Left ventricle myocardium inferior (tissue), 1 donor: Measurements from ENCODE around the gene GNG12. TPM values are rescaled to one million over a fixed set of nuclear protein-coding genes. Genes with fewer than 3 reads are reported as not detected.

Experiments
- DNase-seq: peaks from one replicate; pipeline ENCODE4 v3.0.0-alpha.2; 2020
- H3K27ac ChIP-seq: fragments of 200-600 bp; replicated peaks from 2 replicates; pipeline ENCODE4 v1.8.0; 2021
- H3K27me3 ChIP-seq: fragments of 200-600 bp; 2 replicates; pipeline ENCODE4 v1.8.0; 2021; ENCODE audit warnings: low read depth
- H3K36me3 ChIP-seq: fragments of 200-600 bp; 2 replicates; pipeline ENCODE4 v1.8.0; 2021
- H3K4me1 ChIP-seq: fragments of 200-600 bp; 2 replicates; pipeline ENCODE4 v1.8.0; 2021
- H3K4me3 ChIP-seq: fragments of 200-600 bp; 2 replicates; pipeline ENCODE4 v1.8.0; 2021; ENCODE audit warnings: mild to moderate bottlenecking, moderate library complexity
- H3K9me3 ChIP-seq: fragments of 200-600 bp; replicated peaks from 2 replicates; pipeline ENCODE4 v1.8.0; 2021
- intact Hi-C: fragments of 100-400 bp; cut with micrococcal nuclease; formaldehyde crosslinking; loops from one replicate; pipeline ENCODE4 v1.11.0; 2022
- total RNA-seq: library from RNA; stranded (reverse); fragmentation: NEBNext Ultra II Directional; extraction: Animal tissue kit (Norgen Biotek cat#: 25700); gene quantifications from one replicate; pipeline ENCODE4 v1.2.1, GENCODE V29; 2021
- TF ChIP-seq, protein P1 (sequence below): fragments of 200-600 bp; IDR thresholded peaks from 2 replicates; pipeline ENCODE4 v1.8.0; 2021; ENCODE audit warnings: antibody characterized with exemption, mild to moderate bottlenecking, borderline replicate concordance
- donor health status: DM: no; HTN: yes; CAD: no; lungs with severe emphysema.

Gene GNG12
- total RNA-seq, 1 donor from 2014 or later: 35.1 TPM

DNA sequence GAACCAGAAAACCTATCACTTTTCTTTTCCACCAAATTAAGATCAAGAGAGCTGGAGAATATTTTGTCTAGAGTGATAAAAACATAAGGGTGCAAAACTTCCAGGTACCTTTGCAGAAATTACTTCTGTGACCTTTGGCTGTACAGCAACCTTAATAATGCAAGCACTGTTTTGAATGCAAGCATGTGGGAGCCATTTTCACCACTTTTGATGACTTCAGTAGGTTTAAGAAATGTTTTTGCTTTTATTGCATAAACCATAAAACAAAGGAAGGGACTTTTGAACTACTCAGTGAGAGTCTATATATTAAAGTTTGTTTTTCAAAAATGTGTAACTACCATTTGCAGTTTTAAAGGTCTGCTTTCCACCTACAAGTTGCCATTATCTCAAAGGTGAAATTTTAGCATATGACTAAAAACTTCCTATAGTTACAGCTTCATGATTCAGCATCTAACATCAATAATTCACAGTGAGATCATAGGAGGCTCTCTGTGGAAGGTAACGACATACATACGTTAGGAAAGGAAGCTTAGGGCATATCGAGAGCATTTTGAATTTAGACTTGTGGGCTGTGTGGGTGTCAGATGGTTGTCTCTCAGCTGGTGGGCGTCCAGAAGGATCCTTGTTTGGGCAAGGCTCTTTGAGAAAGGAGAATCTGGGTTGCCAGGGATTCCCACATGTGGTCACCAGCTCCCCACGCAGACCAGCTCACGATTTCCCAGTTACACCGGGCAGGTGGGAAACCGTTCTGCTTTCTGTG lies 149.3 kb downstream of the GNG12 start:
- Histone ChIP-seq H3K4me1 (peaks cover 56% of the 10 kb centered on the region), H3K27ac (peak overlapping the region; percentile 99), H3K4me3 (peak overlapping the region; percentile 97), H3K36me3 (peaks cover 17% of the 10 kb centered on the region), H3K27me3 (no peaks in the 10 kb centered on the region), H3K9me3 (no peaks in the 10 kb centered on the region)
- no peak for DNase-seq
- TF ChIP-seq, protein P1, sequence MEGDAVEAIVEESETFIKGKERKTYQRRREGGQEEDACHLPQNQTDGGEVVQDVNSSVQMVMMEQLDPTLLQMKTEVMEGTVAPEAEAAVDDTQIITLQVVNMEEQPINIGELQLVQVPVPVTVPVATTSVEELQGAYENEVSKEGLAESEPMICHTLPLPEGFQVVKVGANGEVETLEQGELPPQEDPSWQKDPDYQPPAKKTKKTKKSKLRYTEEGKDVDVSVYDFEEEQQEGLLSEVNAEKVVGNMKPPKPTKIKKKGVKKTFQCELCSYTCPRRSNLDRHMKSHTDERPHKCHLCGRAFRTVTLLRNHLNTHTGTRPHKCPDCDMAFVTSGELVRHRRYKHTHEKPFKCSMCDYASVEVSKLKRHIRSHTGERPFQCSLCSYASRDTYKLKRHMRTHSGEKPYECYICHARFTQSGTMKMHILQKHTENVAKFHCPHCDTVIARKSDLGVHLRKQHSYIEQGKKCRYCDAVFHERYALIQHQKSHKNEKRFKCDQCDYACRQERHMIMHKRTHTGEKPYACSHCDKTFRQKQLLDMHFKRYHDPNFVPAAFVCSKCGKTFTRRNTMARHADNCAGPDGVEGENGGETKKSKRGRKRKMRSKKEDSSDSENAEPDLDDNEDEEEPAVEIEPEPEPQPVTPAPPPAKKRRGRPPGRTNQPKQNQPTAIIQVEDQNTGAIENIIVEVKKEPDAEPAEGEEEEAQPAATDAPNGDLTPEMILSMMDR: no peak
- intact Hi-C loops: loop anchor here (10.0 kb wide), 1 partner anchor 119 kb away; no protein-coding TSS in a partner anchor

DNA sequence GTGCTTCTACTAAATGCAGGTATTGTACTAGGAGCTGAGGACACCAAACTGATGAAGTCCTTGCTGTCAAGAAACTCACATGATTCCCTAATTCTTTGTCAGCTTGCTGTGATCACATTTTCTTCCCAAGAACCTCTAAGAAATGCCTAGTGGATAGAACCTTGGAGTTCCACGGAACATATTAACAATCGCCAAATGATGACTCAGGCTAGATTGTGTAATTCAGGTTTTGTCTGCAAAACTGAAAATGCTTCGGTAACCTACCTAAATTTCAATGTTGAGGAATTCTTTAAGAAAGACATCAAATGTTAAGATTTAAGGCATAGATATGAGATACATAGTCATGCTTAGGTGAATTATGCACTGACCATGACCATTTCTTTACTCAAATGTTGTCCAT lies 150.0 kb downstream of the GNG12 start:
- DNase-seq: no peak
- TF ChIP-seq, protein P1: no peak
- intact Hi-C loops: loop anchor here (10.0 kb wide), 1 partner anchor 119 kb away; no protein-coding TSS in a partner anchor
- no peak overlapping the region for H3K27ac ChIP-seq
- no peaks in the 10 kb centered on the region for H3K9me3 ChIP-seq
- no peaks in the 10 kb centered on the region for H3K27me3 ChIP-seq
- peaks cover 50% of the 10 kb centered on the region for H3K4me1 ChIP-seq
- H3K36me3 ChIP-seq: peaks cover 11% of the 10 kb centered on the region
- H3K4me3 ChIP-seq: no peak overlapping the region

DNA sequence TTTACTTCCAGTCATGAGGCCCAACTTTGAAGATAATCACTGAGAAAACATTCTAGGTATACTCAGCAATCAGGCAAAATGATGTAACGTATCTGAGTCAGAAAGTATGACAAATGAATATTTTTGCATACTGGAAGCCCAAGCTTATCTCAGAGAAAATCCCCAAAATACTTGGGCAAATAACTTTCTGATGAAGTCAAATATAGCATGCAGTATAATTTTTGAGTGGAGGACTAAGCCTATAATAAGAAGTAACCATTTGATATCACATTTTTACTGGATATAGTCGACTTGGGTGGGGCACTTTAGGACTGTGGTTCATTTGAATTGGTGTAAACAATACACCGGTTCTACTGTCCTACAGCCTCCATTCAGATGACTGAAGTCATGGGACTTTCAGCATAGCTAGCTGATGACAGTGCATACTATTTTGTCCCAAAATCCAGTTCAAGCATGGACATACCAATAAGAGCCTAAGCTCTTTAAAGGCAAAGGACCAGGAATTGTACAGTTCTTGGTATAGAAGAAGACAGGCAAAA lies 150.5 kb downstream of the GNG12 start:
- intact Hi-C loops: loop anchor here (10.0 kb wide), 1 partner anchor 118 kb away; no protein-coding TSS in a partner anchor
- TF ChIP-seq, protein P1: no peak
- H3K4me3 ChIP-seq: no peak overlapping the region
- H3K27me3 ChIP-seq: no peaks in the 10 kb centered on the region
- H3K36me3 ChIP-seq: peaks cover 5% of the 10 kb centered on the region
- DNase-seq: no peak
- peaks cover 44% of the 10 kb centered on the region for H3K4me1 ChIP-seq
- no peak overlapping the region for H3K27ac ChIP-seq
- H3K9me3 ChIP-seq: no peaks in the 10 kb centered on the region

DNA sequence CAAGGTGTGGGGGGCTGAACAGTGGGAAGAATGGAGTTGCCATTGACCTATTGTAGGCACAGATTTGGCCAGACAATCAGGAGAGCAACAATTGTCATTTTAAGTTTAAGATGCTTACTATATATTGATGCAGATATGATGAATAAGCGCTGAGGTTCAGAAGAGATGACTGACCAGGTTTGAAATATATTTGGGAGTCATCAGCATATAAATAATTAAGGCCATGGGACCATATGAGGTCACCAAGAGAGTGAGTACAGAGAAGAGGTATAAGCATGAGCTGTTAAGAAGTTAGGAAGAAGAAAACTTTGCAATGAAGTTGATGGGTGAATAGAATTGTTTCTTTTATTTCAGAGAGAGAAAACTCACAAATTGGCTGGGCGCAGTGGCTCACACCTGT lies 152.8 kb downstream of the GNG12 start:
- peaks cover 23% of the 10 kb centered on the region for H3K4me1 ChIP-seq
- no peak overlapping the region for H3K27ac ChIP-seq
- H3K27me3 ChIP-seq: no peaks in the 10 kb centered on the region
- intact Hi-C loops: loop anchor here (10.0 kb wide), 1 partner anchor 116 kb away; no protein-coding TSS in a partner anchor
- no peak overlapping the region for H3K4me3 ChIP-seq
- no peaks in the 10 kb centered on the region for H3K9me3 ChIP-seq
- no peaks in the 10 kb centered on the region for H3K36me3 ChIP-seq
- TF ChIP-seq, protein P1: no peak
- no peak for DNase-seq

DNA sequence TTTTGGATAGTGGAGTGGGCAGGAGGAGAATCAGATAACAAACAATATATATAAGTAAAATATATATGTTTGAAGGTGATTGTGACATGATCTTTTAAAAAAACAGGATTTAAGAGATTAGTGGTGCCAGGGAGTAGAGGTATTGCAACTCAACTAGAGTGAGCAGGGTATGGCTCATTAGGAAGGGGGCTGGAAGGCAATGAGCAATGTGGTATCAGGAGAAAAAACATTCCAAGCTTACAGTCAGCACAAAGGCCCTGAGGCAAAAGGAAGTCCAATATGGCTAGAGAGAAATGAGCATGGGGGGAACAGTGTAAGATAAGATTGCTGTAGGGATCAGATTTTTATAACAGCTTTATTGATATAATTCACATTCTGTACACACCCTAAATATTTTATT lies 153.6 kb downstream of the GNG12 start:
- TF ChIP-seq, protein P1: no peak
- Histone ChIP-seq H3K4me1 (peaks cover 27% of the 10 kb centered on the region), H3K36me3 (no peaks in the 10 kb centered on the region), H3K9me3 (no peaks in the 10 kb centered on the region), H3K27me3 (no peaks in the 10 kb centered on the region), H3K4me3 (no peak overlapping the region), H3K27ac (no peak overlapping the region)
- no peak for DNase-seq
- intact Hi-C loops: loop anchor here (10.0 kb wide), 1 partner anchor 115 kb away; no protein-coding TSS in a partner anchor
